OCI-LY7 (cell line): Measurements from ENCODE around the gene LGR6.

Experiments used
- CTCF ChIP-seq: fragments of 200-600 bp; sonication (generic); conservative IDR thresholded peaks from 2 replicates; pipeline ENCODE4 v1.5.1; 2014; ENCODE audit warnings: mild to moderate bottlenecking, antibody characterized with exemption, low read length, moderate library complexity, mixed read lengths
- EZH2phosphoT487 ChIP-seq: fragments of 200-600 bp; sonication (generic); IDR thresholded peaks from 2 replicates; pipeline ENCODE4 v1.6.1; 2018; ENCODE audit warnings: low read depth, borderline replicate concordance, mild to moderate bottlenecking, mixed run types, antibody characterized with exemption, low read length, moderate library complexity, mixed read lengths

- TF ChIP-seq CTCF (peak; percentile 83), EZH2phosphoT487 (no peak)
Observed at GRCh38 chr1:202184750-202185460, 8.7 kb upstream of the LGR6 start.
